GM12874 (cell line): Measurements from ENCODE around the gene ATAT1.

ENCODE experiments used
- CTCF ChIP-seq: IDR thresholded peaks from 2 replicates; pipeline ENCODE4 v1.5.1; 2011; ENCODE audit warnings: low read depth, mild to moderate bottlenecking, control low read depth, low read length, moderate library complexity; ENCODE audit not compliant: insufficient read depth

The ATAT1 gene

GRCh38 chr6:30626484-30627366 is at the start of gene ATAT1:
Gene ATAT1, plus strand, starts transcription at chr6:30626874.
- TF ChIP-seq CTCF, result peak; percentile 65

DNA sequence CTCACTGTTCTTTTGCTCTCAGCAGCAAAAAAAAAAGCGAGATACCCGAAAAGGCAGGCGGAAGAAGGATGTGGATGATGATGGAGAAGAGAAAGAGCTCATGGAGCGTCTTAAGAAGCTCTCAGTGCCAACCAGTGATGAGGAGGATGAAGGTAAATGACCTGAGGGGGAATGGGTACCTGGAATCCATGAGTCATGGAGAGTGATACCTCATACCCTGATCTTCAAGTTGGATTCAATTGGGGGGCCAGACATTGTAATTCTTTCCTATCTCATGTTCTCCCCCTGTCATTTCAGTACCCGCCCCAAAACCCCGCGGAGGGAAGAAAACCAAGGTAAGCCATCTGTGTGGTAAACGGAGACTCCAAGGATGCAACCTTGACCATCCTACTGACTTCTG is 48.6 kb upstream of the ATAT1 start:
- TF ChIP-seq CTCF, result no peak

DNA sequence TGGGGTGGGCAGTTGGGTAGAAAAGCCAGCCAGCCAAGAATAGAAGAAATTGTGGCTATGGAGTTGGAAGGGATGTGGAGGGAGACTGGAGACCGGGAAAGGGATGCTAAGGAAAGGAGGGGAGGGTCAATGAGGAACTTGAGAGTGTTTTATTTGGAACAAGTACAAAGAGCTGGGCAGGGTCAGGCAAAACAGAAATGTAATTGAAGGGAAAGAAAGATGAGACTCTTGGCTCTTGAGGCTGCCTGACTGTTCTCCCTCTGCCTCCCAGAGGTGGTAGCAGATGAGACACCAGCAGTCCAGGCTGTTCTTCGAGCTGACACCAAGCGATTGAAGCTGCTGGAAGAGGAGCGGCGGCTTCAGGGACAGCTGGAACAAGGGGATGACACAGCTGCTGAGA is 42.8 kb upstream of the ATAT1 start:
- TF ChIP-seq CTCF, result no peak

GRCh38 chr6:30589754-30590358 is 36.8 kb upstream of the ATAT1 start:
- TF ChIP-seq CTCF, result no peak

GRCh38 chr6:30590509-30590908 is 36.2 kb upstream of the ATAT1 start:
- TF ChIP-seq CTCF, result no peak

- no peak for TF ChIP-seq CTCF
Observed at GRCh38 chr6:30591008-30591407, 35.7 kb upstream of the ATAT1 start.

GRCh38 chr6:30592287-30592686 is 34.4 kb upstream of the ATAT1 start:
- no peak for TF ChIP-seq CTCF
